GM11168 (cell line): ENCODE data around the gene SH2D2A.

ENCODE experiments used
- in situ Hi-C: fragments of 300-500 bp; cut with MboI; formaldehyde crosslinking; loops from one replicate; pipeline ENCODE4 v1.12.0; 2022; ENCODE audit warnings: low sequenced_read_pairs; ENCODE audit not compliant: unreplicated experiment

SH2D2A gene

DNA sequence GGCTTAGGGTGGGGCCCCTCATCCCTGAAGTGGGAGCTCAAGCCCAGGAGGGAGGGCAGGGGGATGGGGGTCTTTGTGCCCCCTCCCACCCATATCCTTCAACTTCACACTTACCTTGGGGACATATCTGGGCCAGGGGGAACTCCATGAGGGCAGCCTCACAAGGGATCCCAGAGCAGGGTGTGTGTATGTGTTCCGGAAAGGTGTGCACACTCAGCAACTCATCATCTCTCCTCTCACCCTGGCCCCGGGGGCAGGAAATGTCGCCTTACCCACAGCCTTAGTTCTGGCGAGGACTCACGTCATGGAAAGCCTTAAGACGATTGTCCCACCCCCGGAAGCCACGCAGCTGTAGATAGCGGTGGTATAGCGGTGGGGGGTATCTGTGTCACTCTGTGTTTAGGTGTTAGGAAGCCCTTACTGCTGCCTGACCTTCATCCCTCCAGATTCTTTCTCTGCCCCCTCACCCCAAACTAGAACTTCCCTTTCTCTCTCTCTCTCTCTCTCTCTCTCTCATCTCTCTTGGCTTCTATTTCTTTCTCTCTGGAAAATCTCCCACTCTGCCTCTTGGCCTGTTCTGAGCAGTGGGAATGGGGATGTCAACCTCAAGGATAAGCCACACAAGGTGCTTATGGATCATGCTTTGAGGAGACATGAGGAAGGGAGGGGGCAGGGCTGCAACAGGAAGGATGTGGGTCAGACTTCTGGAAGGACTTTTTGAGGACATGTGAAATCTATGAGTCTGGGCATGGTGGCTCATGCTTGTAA is at the start of gene SH2D2A:
Gene SH2D2A, minus strand, starts transcription at position 288 of the 768 bp plus-strand sequence. Its CDS starts 140 bp downstream, at position 148.
- in situ Hi-C loops, result no loop called here

GRCh38 chr1:156865865-156866248 is 49.2 kb upstream of the SH2D2A start:
- in situ Hi-C loops, result no loop called here

- in situ Hi-C loops, result no loop called here
Observed at GRCh38 chr1:156865258-156865657, 48.6 kb upstream of the SH2D2A start.

DNA sequence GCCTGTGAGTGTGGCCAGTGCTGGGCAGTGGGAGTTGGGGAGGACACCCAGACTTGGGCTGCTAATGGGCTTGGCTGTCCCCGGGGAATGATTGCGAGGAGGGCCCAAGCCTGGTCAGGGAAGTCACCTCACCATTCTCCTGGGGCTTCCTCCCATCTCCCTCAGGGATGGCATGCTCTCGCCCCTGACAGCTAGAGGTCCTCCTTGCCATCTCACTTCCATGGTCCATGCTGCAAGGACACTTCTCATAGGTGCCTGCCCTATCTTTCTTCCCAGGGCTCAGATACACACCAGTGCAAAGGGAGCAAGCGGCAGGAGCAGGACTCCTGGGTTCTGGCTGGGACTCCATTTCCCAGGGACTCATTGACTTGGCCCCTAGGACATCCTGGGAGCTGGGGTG is 48.1 kb upstream of the SH2D2A start:
- in situ Hi-C loops, result no loop called here

DNA sequence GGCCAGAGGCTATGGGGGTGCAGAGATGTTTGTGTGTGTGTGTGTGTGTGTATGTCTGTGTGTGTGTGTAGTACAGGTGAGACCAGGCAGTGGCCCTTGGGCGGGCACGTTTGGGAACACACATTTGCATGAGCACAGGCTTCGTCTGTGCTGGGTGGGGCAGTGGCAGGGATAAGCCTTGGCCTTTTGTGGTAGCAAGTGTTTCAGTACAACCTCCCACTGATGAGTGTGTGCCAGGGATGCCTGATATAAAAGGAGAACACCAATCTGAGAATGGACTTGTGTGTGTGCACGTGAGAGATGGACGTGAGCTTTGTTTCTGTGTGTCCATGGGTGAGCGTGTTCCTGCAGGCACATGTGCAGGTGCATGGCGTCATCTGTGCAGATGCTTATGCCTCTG is 47.0 kb upstream of the SH2D2A start:
- in situ Hi-C loops, result no loop called here

DNA sequence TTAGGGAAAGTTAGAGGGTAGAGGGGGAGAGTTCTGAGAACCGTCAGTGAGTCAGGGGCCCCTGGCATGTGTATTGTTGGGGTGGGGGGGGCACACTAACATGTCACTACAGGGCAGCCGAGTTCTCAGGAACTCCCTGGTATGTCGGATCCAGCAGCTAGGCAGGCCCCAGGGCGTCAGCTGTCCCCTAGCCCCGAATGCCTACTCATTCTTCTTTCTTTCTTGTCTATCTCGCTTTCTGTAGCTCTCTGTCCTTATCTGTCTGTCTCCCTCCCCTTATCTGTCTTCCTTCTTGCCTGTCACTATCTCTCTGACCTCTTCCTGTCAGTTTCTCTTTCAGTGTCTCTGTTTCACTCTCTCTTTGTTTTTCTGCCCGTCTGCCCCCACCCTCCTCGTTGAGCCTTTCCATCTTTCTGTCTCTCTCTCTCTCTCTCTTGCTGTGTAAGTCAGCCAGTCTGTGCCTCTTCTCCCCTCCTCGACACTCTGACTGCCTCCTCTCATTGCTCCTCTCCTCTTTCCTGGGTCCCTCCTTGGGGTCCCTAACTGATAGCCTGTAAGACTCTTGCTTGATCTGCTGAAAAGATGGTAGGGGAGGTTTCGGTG is 46.5 kb upstream of the SH2D2A start:
- in situ Hi-C loops, result no loop called here

GRCh38 chr1:156862584-156862983 is 45.9 kb upstream of the SH2D2A start:
- in situ Hi-C loops, result no loop called here

DNA sequence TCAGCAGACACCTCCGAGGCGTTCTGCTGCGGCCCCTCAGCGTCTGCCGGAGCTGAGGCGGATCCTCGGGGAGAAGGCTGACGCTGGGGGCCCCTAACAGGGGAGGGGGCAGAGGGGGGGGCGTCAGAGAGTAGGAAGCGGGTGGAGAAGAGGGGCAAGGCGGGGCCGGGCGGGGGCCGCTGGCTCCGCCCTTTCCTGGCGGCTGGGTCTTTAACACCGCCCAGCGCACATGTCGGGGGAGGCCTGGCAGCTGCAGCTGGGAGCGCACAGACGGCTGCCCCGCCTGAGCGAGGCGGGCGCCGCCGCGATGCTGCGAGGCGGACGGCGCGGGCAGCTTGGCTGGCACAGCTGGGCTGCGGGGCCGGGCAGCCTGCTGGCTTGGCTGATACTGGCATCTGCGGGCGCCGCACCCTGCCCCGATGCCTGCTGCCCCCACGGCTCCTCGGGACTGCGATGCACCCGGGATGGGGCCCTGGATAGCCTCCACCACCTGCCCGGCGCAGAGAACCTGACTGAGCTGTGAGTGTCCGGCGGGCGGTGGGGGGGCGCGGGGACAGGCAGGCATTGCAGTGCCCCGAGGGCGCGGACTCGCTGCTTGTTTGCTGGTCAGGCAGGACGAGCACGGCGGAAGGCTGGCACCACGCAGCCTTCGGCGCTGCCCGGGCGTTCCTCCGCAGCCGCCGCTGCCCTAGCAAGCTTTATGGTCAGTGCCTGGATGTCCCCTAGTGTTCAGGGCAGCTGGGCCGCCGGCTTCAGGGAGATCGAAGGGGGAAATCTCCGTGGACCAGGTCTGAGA is 44.2 kb upstream of the SH2D2A start, which contains the start of gene NTRK1:
Gene NTRK1, plus strand, starts transcription at position 238 of the 796 bp plus-strand sequence. Its CDS starts 70 bp downstream, at position 308.
- in situ Hi-C loops, result no loop called here

DNA sequence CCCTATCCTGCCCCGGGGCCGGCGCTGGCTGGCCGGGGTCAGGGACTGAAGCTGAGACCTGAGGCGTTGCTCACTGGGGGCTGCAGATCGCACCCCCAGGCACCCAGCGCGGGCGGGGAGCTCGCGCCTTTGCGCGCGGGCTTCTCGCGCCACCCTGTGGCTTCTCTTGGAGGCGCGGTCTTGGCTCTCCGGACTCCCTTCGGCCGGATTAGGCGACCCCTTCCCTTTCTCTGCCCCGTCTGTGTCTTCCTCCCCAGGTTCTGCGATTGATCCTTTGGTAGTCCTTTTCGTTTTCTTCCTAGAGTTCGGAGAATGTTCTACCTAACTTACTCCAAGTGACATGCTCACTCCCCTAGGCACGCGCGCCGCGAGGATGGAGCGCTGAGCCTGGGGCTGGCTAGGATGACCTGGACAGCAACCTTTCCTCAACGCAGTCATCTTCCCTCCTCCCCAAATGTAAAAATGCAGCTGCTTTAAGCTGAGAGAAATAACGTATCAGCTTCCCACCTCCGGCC is 43.5 kb upstream of the SH2D2A start:
- in situ Hi-C loops, result no loop called here

DNA sequence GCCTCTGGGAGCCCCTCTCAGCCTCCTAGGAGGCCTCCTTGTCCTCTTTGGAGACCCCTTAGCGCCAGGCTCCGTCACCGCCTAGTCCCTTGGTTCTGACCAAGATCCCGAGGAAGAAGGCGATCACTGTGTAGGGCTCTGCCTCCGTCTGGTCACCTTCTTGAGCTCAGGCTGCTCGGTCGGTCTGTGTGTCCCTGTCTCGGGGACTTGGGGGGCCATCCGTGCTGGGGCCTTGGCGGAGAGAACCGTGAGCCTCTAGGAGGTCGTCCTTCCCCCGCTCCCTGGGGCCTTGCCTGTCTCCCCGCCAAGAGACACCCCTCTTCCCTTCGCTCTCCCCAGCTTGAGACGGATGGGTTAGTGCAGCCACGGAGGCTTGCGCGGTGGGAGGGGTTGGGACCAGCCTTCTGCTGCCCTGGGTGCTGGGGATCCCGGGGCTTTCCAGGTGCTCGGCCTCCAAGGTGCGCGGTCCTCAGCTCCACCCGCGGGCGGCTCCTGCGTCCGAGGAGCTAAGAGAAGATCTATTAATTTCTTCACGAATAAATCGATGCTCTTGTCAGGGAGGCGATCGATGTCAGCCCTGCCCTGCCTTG is 43.0 kb upstream of the SH2D2A start:
- in situ Hi-C loops, result no loop called here

- in situ Hi-C loops, result no loop called here
Observed at GRCh38 chr1:156858959-156859522, 42.4 kb upstream of the SH2D2A start, which contains the start of gene INSRR. INSRR (minus strand) TSS chr1:156859117; CDS start chr1:156858621, 496 bp downstream.

GRCh38 chr1:156858555-156858956 is 41.9 kb upstream of the SH2D2A start:
- in situ Hi-C loops, result no loop called here

DNA sequence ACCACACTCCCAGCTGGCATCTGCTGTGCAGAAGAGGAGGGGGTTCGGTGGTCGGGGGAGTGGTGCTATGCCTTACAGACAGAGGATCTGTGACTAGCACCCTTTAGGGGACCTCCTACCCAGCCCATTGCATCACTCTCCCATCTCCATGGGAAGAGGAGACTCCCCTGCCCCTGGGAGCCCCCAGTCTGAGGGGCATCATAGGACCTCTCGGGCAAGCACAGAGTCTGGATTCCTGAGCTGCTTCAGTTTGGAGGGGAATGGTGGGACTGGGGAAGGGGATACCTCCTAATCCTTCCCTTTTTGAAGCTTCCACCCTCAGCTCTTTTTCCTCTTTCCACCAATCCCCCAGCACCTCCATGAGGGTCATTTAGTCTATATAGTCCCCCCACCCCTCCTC is 40.9 kb upstream of the SH2D2A start:
- in situ Hi-C loops, result no loop called here

- in situ Hi-C loops, result no loop called here
Observed at GRCh38 chr1:156856282-156856785, 39.7 kb upstream of the SH2D2A start.

- in situ Hi-C loops, result no loop called here
Observed at GRCh38 chr1:156854634-156855033, 38.0 kb upstream of the SH2D2A start.

DNA sequence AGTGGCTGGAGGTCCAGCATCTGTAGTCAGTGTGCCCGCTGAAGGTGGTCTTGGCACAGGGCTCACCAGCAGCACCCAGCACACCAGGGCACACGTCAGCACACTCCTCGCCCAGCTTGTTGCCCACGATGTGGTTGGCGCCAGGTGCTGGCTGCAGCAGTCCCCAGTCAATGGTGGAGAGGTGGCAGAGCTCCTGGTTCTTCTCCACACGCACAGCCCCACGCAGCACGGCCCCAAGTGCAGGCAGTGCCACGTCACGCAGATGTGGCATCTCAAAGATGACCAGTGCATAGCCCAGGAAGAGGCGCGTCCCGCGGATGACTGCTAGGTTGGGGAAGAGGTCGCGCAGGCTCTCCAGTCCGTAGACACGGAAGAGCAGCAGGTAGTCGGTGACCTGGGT is 37.1 kb upstream of the SH2D2A start:
- in situ Hi-C loops, result no loop called here

DNA sequence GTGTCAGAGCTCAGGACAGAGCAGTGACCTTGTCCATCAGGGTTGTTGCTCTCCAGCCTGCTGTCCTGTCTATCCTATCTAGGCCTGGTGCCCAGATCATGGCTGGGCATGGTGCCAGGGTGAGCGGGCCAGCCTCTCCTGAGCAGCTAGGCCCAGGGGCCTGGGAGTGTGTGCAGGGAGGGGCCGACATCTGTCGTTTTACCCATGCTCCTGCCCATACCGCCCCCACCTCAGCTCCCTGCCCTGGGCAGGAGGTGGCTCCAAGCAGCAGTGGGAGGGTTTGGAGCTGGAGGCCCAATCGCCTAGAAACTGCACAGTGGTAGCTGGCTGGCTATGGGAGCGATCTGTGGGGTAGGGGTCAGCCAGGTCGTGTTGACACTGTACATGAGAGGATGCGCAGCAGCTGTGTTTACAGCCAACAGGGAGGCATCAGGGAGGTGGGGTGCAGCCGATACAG is 35.8 kb upstream of the SH2D2A start:
- in situ Hi-C loops, result no loop called here

DNA sequence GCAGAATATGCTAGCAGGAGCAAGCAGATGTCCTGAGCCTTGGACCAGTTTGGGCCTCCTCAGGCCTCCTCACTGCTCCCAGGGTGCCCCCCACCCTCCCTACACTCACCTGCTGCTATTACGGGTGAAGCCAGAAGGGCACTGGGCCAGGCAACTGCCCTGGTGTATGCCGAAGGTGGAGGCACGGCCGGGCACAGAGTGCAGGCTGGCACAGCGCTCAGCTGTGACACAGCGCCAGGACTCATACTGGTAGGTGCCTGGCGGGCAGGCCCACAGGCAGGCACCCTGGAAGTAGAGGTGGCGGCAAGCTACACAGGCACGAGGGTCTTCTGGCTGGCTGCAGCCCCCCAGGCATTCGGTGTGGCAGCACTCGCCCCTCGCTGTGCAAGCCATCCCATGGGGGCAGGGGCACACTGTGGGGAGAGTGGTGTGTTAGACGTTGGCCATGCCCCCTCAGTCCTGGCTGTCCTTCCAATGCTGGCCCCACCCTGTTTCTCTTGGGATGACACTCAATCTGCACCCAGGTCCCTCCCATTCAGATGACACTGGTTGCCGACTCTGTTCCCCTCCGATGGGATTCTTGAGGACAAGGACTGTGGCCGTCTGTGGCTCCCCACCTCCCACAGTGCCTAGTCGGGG is 35.2 kb upstream of the SH2D2A start:
- in situ Hi-C loops, result no loop called here

DNA sequence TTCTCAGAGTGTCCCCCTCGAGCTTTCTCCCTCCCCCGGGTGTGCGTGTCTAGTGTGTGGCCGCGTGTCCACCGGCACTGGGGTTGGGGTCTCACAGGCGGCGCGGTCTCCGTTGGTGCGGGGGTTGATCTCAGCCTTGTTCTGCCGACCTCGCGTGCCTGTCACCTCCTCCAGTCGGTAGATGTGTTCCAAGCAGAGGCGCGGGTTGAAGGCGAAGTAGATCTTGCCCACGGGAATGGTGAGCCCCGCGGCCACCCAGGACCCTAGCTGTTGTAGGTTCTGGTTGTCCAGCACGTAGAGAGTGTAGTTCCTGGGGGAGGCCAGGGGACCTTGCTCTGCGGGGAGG is 32.5 kb upstream of the SH2D2A start:
- in situ Hi-C loops, result no loop called here
